Adrenal gland (tissue), 5 donors: ENCODE data around the gene DARS1.

ENCODE experiments used
- POLR2A ChIP-seq, 2 donors: fragments of 450-650 bp; IDR thresholded peaks; one replicate each; pipeline ENCODE4 v1.6.1; 2017; ENCODE audit warnings: antibody characterized with exemption in 2 of 2, mild to moderate bottlenecking in 2 of 2, moderate library complexity in 1 of 2
- TF ChIP-seq, protein P1 (sequence below), 6 experiments: fragments of 450-650 bp in 4 of 6; fragments of 200-600 bp in 2 of 6; sonication (generic) in 1 of 6; IDR thresholded peaks; 1 replicate in 5 of 6; 2 replicates in 1 of 6; pipeline versions ENCODE4 v1.5.1 to v1.8.0; 2016 to 2021; ENCODE audit warnings: antibody characterized with exemption in 6 of 6, mild to moderate bottlenecking in 2 of 6, moderate library complexity in 1 of 6
- donor health status: DM: no; HTN: no; CAD: no.

DNA sequence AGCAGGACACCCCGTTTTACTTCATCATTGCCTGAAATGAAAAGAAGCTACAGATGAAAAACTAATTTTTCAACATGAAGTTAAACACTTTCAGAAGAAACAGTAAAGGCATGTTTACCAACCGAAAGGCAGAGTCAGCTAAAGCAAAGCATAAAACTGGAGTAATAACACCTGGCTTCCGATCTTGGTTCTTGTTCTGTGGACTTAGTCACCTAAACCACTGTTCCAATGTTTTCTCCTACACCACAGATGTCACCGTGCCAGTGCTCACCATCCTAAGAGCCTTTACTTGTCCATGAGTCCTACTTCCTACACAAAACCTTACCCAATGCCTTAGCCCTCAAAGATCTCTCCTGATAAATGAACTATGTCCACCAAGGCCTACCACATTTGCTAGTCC is 122.7 kb downstream of the DARS1 start:
- TF ChIP-seq, protein P1, sequence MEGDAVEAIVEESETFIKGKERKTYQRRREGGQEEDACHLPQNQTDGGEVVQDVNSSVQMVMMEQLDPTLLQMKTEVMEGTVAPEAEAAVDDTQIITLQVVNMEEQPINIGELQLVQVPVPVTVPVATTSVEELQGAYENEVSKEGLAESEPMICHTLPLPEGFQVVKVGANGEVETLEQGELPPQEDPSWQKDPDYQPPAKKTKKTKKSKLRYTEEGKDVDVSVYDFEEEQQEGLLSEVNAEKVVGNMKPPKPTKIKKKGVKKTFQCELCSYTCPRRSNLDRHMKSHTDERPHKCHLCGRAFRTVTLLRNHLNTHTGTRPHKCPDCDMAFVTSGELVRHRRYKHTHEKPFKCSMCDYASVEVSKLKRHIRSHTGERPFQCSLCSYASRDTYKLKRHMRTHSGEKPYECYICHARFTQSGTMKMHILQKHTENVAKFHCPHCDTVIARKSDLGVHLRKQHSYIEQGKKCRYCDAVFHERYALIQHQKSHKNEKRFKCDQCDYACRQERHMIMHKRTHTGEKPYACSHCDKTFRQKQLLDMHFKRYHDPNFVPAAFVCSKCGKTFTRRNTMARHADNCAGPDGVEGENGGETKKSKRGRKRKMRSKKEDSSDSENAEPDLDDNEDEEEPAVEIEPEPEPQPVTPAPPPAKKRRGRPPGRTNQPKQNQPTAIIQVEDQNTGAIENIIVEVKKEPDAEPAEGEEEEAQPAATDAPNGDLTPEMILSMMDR (IDR thresholded peaks at IDR 0.05): no peak
- TF ChIP-seq POLR2A (IDR thresholded peaks at IDR 0.05): no peak
